HG02588 (cell line): ENCODE data around the gene PLEKHH3.
"Not testable (repeated sequence)": the region's sequence is repeated elsewhere in the genome, so short reads cannot be mapped to it uniquely, and the experiment has no call there.

Experiments used
- ATAC-seq: cut with Tn5 transposase; IDR thresholded peaks from one replicate; pipeline ENCODE4 v1.9.1; 2021; ENCODE audit warnings: mild to moderate bottlenecking, moderate library complexity; ENCODE audit not compliant: unreplicated experiment

The PLEKHH3 gene

GRCh38 chr17:42672038-42672437, 4.8 kb downstream of the PLEKHH3 start:
- ATAC-seq, result no peak

- no peak for ATAC-seq
These were observed 5.8 kb downstream of the PLEKHH3 start for GRCh38 chr17:42670789-42671657.

DNA sequence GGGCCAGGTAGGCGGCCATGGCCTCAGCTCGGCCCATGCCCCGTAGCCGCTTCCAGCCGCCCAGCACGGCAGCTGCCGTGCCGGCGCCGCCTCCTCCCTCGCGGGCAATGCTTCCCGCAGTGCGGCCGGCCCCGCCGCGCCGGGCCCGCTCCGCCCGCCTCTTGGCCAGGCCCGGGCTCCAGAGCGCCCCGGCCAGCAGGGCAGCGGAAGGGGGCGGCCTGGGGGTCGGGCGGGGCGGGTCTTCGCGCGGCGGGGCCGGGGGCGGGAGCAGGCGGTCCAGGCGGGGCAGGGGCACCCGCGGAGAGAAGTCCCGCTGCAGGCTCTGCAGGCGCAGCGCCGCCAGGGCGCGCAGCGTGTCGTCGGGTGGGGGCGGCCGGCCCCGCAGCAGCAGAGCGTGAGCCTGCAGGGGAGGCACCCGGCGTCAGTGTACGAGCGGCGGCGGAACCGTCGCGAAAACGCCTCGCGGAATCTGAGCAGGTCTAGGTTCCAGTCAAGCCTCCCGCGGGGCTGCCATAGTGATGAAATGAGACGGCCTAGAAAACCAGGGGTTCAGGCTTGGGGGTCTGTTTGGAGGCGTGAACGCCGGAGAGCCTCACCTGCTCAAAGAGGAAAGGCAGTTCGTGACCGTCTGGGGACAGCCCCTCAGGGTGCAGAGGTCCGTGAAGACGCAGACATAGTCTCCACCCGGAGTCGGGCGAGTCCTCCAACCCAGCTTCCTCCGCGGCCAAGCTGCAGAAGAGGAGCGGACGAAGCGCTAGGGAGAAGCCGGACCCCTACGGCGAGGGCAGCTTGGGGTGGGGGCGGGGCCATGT, 6.6 kb downstream of the PLEKHH3 start:
- no peak for ATAC-seq

- ATAC-seq, result no peak
These were observed 7.2 kb downstream of the PLEKHH3 start for GRCh38 chr17:42669705-42669976.

- no peak for ATAC-seq
These were observed 9.5 kb downstream of the PLEKHH3 start for GRCh38 chr17:42667088-42667951.

- not testable (repeated sequence) for ATAC-seq
These were observed 10.7 kb downstream of the PLEKHH3 start for GRCh38 chr17:42666126-42666525.

- no peak for ATAC-seq
These were observed 11.2 kb downstream of the PLEKHH3 start for GRCh38 chr17:42665581-42666001.

- ATAC-seq, result no peak
These were observed 16.0 kb downstream of the PLEKHH3 start for GRCh38 chr17:42660692-42661345.

GRCh38 chr17:42659932-42660274, 16.9 kb downstream of the PLEKHH3 start:
- ATAC-seq, result not testable (repeated sequence)

- no peak for ATAC-seq
These were observed 17.5 kb downstream of the PLEKHH3 start, which contains the start of gene TUBG2 for GRCh38 chr17:42659079-42659931. Gene TUBG2 (plus strand): TSS chr17:42659284. CDS start chr17:42659504, 220 bp downstream.

- no peak for ATAC-seq
These were observed 18.8 kb downstream of the PLEKHH3 start for GRCh38 chr17:42657824-42658588.

DNA sequence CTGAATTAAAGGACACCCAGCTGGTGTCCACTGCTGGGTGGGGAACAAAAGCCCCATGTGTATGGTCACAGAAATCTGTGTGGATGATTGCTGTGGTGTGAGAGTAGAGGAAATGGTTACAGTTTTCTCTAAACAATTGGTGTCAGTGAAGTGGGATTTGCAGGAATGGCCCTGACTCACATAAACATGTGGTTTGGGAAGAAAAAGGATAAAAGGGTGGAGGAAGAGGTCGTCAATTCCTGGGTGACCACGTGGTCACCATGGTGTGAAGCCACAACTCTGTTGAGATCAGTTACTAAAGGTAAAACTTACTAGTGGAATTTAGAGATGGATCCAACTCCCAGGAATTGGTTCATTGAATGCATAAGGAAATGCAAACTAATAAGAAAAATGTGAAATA, 21.3 kb downstream of the PLEKHH3 start:
- ATAC-seq, result no peak

GRCh38 chr17:42653179-42654124, 23.3 kb downstream of the PLEKHH3 start:
- ATAC-seq, result no peak

GRCh38 chr17:42651392-42651791, 25.4 kb downstream of the PLEKHH3 start:
- no peak for ATAC-seq

DNA sequence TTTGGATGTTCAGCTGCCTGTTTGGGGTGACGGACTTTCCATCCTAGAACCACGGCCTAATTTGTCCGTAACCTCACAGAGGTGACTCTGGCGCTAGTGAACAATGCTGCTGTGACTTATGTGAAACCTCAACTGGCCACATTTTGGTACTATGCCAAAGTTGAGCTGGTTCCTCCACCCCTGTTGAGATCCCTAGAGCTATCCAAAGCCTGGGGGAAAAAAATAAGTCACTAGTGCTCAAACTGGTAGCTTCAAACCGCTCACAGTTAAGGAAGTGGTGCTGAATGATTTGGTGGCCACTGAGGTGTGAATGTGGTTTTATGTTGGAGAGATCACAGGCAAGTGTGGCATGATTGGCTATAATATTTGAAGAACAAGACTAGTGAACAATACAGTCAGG, 29.0 kb downstream of the PLEKHH3 start:
- ATAC-seq, result no peak

- ATAC-seq, result no peak
These were observed 34.5 kb downstream of the PLEKHH3 start for GRCh38 chr17:42642336-42642735.

DNA sequence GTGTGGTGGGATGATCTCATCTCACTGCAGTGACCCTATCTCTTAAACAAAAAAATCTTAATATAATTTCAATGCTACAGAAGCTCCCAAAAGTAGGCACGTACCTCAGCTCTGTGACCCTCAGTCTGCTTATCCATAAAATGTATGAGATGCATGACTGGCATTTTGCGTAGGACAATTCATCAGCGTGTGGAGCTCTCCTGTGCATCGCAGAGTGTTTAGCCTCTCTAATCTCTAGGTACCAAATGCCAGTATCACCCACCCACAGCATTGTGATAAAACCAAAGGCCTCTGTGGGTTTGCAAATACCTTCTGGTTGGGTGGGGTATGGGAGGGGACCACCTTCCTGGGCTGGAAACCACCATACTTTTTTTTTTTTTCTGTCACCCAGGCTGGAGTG, 36.7 kb downstream of the PLEKHH3 start:
- ATAC-seq, result no peak

- ATAC-seq, result no peak
These were observed 37.2 kb downstream of the PLEKHH3 start for GRCh38 chr17:42639525-42640113.
